ENCODE results near the gene NTNG2. TPM values are rescaled to one million over a fixed set of nuclear protein-coding genes. Genes with fewer than 3 reads are reported as not detected.

The NTNG2 gene
- total and polyA plus RNA-seq, 8 donors = 0.27 to 4.6 (median 1.0) TPM

DNA sequence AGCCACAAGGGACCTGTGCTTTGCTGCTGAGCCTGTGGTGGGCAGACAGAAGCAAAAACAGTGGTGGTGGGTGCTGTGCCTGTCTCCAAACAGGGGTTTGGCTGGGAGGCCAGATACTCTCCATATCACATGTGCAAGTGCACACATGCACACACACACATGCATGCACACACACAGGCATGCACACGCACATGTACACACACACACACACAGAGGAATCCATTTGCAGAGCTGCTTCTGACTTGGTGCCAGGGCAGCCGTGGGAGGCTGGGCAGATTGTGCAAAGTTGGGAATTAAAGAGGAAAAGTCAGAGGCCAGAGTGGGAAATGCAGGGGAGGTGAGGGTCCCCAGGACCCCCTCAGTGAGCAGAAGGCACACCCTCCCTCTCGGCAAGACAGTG is 71.3 kb downstream of the NTNG2 start:
- ATAC-seq (no peak), DNase-seq (no peak)
- intact Hi-C loops (cut with DNase I) = loop anchor here in 1 of 2 donors (10.0 kb wide), 1 partner anchor 68 kb away; the partner anchor contains the start of gene NTNG2
- Histone ChIP-seq H3K27ac (no peak overlapping the region), H3K36me3 (no peaks in the 10 kb centered on the region), H3K4me3 (no peak overlapping the region), H3K27me3 (peaks cover 0 to 50% of the 10 kb centered on the region in 2 donors), H3K9me3 (no peaks in the 10 kb centered on the region), H3K4me1 (peaks cover 0 to 7% of the 10 kb centered on the region in 2 donors)
- TF ChIP-seq, protein P1, sequence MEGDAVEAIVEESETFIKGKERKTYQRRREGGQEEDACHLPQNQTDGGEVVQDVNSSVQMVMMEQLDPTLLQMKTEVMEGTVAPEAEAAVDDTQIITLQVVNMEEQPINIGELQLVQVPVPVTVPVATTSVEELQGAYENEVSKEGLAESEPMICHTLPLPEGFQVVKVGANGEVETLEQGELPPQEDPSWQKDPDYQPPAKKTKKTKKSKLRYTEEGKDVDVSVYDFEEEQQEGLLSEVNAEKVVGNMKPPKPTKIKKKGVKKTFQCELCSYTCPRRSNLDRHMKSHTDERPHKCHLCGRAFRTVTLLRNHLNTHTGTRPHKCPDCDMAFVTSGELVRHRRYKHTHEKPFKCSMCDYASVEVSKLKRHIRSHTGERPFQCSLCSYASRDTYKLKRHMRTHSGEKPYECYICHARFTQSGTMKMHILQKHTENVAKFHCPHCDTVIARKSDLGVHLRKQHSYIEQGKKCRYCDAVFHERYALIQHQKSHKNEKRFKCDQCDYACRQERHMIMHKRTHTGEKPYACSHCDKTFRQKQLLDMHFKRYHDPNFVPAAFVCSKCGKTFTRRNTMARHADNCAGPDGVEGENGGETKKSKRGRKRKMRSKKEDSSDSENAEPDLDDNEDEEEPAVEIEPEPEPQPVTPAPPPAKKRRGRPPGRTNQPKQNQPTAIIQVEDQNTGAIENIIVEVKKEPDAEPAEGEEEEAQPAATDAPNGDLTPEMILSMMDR (IDR thresholded peaks at IDR 0.05) = no peak

GRCh38 chr9:132234535-132234934 is 72.7 kb downstream of the NTNG2 start:
- no peaks in the 10 kb centered on the region for H3K36me3 ChIP-seq
- H3K27ac ChIP-seq = no peak overlapping the region
- no peak for DNase-seq
- H3K4me1 ChIP-seq = peaks cover 0 to 21% of the 10 kb centered on the region in 2 donors
- ATAC-seq = no peak
- TF ChIP-seq, protein P1 (IDR thresholded peaks at IDR 0.05) = no peak
- H3K27me3 ChIP-seq = peaks cover 0 to 47% of the 10 kb centered on the region in 2 donors
- H3K9me3 ChIP-seq = no peaks in the 10 kb centered on the region
- no peak overlapping the region for H3K4me3 ChIP-seq
- intact Hi-C loops (cut with DNase I) = loop anchor here in 1 of 2 donors (10.0 kb wide), 1 partner anchor 70 kb away; the partner anchor contains the start of gene NTNG2

DNA sequence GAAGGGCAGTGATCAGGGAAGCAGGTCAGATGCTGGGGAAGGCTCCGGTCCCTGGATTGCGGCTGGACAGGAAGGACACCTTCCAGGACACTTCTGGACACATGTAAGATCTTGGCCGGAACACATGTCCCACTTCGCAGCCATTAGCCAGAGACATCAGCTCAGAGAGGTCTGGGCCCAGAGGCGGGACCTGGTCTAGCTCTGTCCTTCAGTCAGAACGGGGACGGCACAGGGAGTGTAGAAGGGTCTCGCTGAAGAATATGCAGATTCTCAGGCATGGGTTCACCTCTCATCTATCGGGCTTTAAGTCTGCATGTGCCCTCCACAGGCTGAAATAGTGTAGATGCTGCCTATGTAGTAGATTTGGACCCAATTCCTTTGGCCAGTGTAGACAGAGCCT is 73.3 kb downstream of the NTNG2 start:
- H3K36me3 ChIP-seq = no peaks in the 10 kb centered on the region
- intact Hi-C loops (cut with DNase I) = loop anchor here in 1 of 2 donors (5.0 to 10.0 kb wide), 2 partner anchors 70 to 468 kb away; partner anchors contain the start of gene NTNG2

GRCh38 chr9:132235894-132236661 is 74.2 kb downstream of the NTNG2 start:
- ATAC-seq (peak; percentile 39), DNase-seq (peak; percentile 64 to 93 (median 78))
- Histone ChIP-seq H3K4me1 (peaks cover 0 to 33% of the 10 kb centered on the region in 2 donors), H3K27ac (no peak overlapping the region), H3K36me3 (no peaks in the 10 kb centered on the region), H3K4me3 (no peak overlapping the region), H3K27me3 (peaks cover 0 to 34% of the 10 kb centered on the region in 2 donors), H3K9me3 (no peaks in the 10 kb centered on the region)
- intact Hi-C loops (cut with DNase I) = loop anchor here in 1 of 2 donors (5.0 to 10.0 kb wide), 2 partner anchors 71 to 469 kb away; partner anchors contain the start of gene NTNG2
- TF ChIP-seq, protein P1 (IDR thresholded peaks at IDR 0.05) = peak; percentile 94

More for the DNA sequence above, 73.3 kb downstream of the NTNG2 start:
- DNase-seq (no peak), ATAC-seq (no peak)
- no peaks in the 10 kb centered on the region for H3K9me3 ChIP-seq
- TF ChIP-seq, protein P1 (IDR thresholded peaks at IDR 0.05) = no peak
- peaks cover 0 to 27% of the 10 kb centered on the region in 2 donors for H3K4me1 ChIP-seq
- peaks cover 0 to 41% of the 10 kb centered on the region in 2 donors for H3K27me3 ChIP-seq
- H3K27ac ChIP-seq = no peak overlapping the region
- H3K4me3 ChIP-seq = no peak overlapping the region

GRCh38 chr9:132236662-132237311 is 74.9 kb downstream of the NTNG2 start:
- DNase-seq = peak in 1 of 4 donors; percentile 17
- no peaks in the 10 kb centered on the region for H3K36me3 ChIP-seq
- intact Hi-C loops (cut with DNase I) = loop anchor here in 1 of 2 donors (5.0 to 10.0 kb wide), 2 partner anchors 72 to 469 kb away; partner anchors contain the start of gene NTNG2
- peaks cover 3 to 37% of the 10 kb centered on the region in 2 donors for H3K4me1 ChIP-seq
- H3K27ac ChIP-seq = no peak overlapping the region
- H3K4me3 ChIP-seq = no peak overlapping the region
- ATAC-seq = no peak
- peaks cover 0 to 27% of the 10 kb centered on the region in 2 donors for H3K27me3 ChIP-seq
- H3K9me3 ChIP-seq = no peaks in the 10 kb centered on the region
- TF ChIP-seq, protein P1 (IDR thresholded peaks at IDR 0.05) = peak in 1 of 2 donors; percentile 50
